ENCODE results near the gene SAP30BP.
A peak's percentile ranks its signal among the peaks of the same experiment; 100 is the strongest.

The SAP30BP gene

DNA sequence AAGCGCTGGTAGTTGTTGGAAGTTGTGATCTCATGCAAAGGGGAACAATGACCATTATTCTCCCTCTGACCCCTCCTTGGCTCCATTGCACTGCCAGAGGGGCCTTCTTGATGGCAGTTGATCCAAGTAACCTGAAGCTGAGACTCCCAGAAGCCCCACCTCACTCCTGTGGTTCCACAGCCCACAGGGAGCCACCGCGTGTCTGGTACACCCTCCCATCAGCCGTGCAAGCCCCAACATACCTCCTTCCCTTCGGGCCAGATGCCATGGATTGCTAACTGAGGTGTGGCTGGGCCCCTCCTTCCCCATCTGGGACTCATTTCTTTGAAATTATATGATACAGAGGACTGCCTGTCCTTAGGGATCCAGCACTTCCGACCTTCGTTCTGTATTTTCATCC lies 17.8 kb downstream of the SAP30BP start:
- DNase-seq (ENCODE audit: low read depth): no peak
- H3K4me3 ChIP-seq (ENCODE audit: low read depth, low read length): no peak overlapping the region
- TF ChIP-seq MYC (IDR thresholded peaks at IDR 0.05; ENCODE audit: low read depth, low read length): no peak
- TF ChIP-seq, protein P1, sequence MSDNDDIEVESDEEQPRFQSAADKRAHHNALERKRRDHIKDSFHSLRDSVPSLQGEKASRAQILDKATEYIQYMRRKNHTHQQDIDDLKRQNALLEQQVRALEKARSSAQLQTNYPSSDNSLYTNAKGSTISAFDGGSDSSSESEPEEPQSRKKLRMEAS (IDR thresholded peaks at IDR 0.05; ENCODE audit: low read depth, low read length): no peak

DNA sequence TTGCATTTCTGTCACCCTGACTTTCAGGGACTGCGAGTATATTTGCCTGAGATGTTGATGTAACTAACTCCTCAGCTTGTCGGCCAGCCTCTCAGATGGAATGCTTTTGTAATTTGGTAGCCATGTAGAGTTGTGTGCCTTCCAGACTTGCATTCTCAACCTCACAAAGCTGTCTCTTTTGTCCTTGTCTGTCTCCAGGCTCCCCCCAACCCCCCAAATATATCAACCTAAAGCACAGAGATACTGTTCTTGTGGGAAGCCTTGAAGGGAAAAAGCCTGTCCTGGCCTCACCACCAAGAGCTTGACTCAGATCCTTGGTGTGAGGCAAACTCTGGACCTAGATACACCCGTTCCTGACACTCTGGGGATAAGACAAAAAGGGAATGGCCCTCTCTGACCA lies 18.4 kb downstream of the SAP30BP start:
- TF ChIP-seq, protein P2, sequence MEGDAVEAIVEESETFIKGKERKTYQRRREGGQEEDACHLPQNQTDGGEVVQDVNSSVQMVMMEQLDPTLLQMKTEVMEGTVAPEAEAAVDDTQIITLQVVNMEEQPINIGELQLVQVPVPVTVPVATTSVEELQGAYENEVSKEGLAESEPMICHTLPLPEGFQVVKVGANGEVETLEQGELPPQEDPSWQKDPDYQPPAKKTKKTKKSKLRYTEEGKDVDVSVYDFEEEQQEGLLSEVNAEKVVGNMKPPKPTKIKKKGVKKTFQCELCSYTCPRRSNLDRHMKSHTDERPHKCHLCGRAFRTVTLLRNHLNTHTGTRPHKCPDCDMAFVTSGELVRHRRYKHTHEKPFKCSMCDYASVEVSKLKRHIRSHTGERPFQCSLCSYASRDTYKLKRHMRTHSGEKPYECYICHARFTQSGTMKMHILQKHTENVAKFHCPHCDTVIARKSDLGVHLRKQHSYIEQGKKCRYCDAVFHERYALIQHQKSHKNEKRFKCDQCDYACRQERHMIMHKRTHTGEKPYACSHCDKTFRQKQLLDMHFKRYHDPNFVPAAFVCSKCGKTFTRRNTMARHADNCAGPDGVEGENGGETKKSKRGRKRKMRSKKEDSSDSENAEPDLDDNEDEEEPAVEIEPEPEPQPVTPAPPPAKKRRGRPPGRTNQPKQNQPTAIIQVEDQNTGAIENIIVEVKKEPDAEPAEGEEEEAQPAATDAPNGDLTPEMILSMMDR (IDR thresholded peaks at IDR 0.05; ENCODE audit: low read depth, low read length): no peak
- TF ChIP-seq, protein P1 (IDR thresholded peaks at IDR 0.05; ENCODE audit: low read depth, low read length): no peak
- no peak for TF ChIP-seq MYC (IDR thresholded peaks at IDR 0.05; ENCODE audit: low read depth, low read length)
- TF ChIP-seq POLR2A (IDR thresholded peaks at IDR 0.05; ENCODE audit: extremely low read depth, insufficient read length): no peak
- no peak for DNase-seq (ENCODE audit: low read depth)
- H3K4me3 ChIP-seq (ENCODE audit: low read depth, low read length): no peak overlapping the region

DNA sequence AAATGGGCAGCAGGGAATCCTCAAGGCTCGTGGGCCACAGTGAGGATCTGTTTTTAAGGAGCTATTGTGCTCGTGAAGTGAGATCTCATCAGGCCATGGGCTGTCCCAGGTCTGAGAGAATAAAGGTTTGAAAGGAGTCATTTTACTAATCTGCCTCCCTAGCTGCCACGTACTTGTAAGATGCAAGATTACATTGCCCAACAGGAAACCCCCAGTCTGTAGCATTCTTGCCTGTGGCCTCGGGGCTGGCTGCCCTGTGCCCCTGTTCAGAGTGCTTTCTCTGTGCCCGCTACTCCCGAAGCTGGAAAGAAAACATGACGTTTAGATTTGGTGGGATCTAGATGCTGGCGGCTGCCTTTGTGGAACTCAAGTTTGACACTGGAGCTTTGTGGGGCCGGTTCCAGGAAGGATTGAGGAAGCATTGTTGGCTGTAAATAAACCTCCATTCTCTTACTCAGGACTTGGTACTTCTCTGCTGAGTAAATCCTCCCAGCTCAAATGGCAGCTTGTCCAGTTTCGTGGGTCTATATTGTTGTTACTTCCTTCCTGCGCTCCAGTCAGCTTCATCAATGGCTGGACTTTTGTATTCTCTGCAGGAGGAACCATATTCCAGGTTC lies 21.2 kb downstream of the SAP30BP start:
- H3K4me3 ChIP-seq (ENCODE audit: low read depth, low read length): no peak overlapping the region
- TF ChIP-seq MYC (IDR thresholded peaks at IDR 0.05; ENCODE audit: low read depth, low read length): peak; percentile 15; the same call in 1 of the 2 replicates
- TF ChIP-seq, protein P2 (IDR thresholded peaks at IDR 0.05; ENCODE audit: low read depth, low read length): no peak
- TF ChIP-seq POLR2A (IDR thresholded peaks at IDR 0.05; ENCODE audit: extremely low read depth, insufficient read length): no peak
- DNase-seq (ENCODE audit: low read depth): peak; percentile 83

DNA sequence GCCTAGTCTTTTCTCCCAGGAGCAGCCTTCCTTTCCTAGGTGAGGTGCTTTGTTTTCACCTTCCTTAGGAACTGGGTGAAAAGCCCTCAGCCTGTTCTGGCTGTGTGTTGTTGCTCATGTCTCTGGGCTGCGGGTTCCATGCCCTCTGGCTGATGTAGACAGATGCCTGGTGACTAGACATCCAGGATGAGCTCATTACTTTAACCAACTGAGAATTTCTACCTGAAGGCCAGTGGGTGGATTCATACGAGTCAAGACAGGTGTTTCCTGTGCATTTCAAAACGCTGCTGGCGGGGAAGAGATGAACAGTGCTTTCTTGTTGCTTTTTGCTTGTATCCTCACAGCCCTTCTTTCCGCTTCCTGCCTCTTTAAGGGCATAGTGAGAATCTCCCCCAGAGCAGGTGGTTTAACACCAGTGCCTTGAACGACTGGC lies 22.3 kb downstream of the SAP30BP start:
- no peak overlapping the region for H3K4me3 ChIP-seq (ENCODE audit: low read depth, low read length)
- no peak for DNase-seq (ENCODE audit: low read depth)
- TF ChIP-seq, protein P2 (IDR thresholded peaks at IDR 0.05; ENCODE audit: low read depth, low read length): no peak
- TF ChIP-seq POLR2A (IDR thresholded peaks at IDR 0.05; ENCODE audit: extremely low read depth, insufficient read length): no peak
- TF ChIP-seq MYC (IDR thresholded peaks at IDR 0.05; ENCODE audit: low read depth, low read length): no peak

DNA sequence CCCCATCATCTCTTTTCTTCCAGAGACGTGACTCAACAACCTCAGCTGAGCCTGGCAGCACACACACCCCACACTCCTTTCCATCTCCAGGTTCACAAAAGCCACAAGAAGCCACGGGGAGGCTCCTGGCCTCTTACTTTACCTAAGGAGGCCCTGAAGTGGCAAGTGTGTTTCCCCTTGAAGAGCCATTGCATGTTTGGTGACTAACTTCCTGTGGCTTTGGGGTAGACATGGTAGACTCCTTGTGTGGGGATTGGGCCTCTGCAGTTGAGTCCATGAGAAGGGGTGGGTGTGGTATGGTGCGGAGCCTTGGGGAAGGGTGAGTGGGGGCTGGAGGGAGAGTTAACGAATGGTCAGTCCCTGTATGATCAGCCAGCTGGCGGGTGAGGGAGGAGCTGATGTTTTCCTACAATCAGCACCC lies 24.2 kb downstream of the SAP30BP start:
- no peak overlapping the region for H3K4me3 ChIP-seq (ENCODE audit: low read depth, low read length)
- peak; percentile 96 for DNase-seq (ENCODE audit: low read depth)
- TF ChIP-seq POLR2A (IDR thresholded peaks at IDR 0.05; ENCODE audit: extremely low read depth, insufficient read length) (no peak), MYC (IDR thresholded peaks at IDR 0.05; ENCODE audit: low read depth, low read length) (no peak; the same call in 1 of the 2 replicates)
- TF ChIP-seq, protein P2 (IDR thresholded peaks at IDR 0.05; ENCODE audit: low read depth, low read length): no peak
- TF ChIP-seq, protein P1 (IDR thresholded peaks at IDR 0.05; ENCODE audit: low read depth, low read length): no peak

DNA sequence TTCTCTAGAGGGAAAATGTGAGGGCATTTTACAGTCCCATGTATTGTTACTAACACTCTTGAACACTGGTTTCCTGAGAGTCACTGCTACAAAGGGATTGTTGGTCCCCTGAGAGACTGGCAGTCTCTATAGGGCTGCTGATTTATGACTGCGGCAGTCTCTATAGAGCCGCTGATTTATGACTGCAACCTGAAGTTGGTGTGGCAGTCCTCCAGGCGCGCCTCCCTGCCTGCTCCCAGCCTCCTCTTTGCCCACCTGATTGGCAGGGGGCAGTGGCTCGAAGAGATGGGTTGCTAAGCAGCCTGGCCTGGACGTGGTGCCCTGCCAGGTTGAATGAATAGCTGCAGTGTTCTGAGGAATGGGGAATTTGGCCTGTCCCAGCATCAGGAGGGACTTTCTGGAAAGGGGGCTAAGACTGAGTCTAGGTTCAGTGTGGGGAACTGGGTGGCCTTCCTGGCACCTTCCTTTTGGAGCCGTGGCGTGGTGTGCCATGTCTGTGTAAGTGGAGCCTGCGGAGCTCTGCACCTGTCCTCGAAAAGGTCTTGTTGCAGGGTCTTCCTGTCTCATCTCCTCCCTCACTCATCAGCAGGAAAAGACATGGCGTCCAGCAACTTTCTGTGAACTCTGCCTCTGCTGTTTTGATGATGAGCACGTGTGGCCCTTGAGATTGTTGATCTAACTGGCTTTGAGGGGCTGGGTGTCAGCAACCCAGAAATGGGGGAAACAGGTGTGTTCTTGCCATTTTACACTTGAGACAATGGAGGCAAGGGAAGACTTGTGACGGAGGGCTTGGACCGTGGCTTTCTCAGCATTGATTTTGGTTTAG lies 24.9 kb downstream of the SAP30BP start:
- no peak overlapping the region for H3K4me3 ChIP-seq (ENCODE audit: low read depth, low read length)
- TF ChIP-seq, protein P1 (IDR thresholded peaks at IDR 0.05; ENCODE audit: low read depth, low read length): no peak
- TF ChIP-seq, protein P2 (IDR thresholded peaks at IDR 0.05; ENCODE audit: low read depth, low read length): no peak
- TF ChIP-seq POLR2A (IDR thresholded peaks at IDR 0.05; ENCODE audit: extremely low read depth, insufficient read length): no peak
- TF ChIP-seq MYC (IDR thresholded peaks at IDR 0.05; ENCODE audit: low read depth, low read length): no peak
- no peak for DNase-seq (ENCODE audit: low read depth)

Measured in NB4 (cell line).